ENCODE data around the gene KRTAP10-4. TPM values are rescaled to one million over a fixed set of nuclear protein-coding genes. Genes with fewer than 3 reads are reported as not detected.

KRTAP10-4 gene
- total RNA-seq, 2 experiments from 2014 or later, result not detected

DNA sequence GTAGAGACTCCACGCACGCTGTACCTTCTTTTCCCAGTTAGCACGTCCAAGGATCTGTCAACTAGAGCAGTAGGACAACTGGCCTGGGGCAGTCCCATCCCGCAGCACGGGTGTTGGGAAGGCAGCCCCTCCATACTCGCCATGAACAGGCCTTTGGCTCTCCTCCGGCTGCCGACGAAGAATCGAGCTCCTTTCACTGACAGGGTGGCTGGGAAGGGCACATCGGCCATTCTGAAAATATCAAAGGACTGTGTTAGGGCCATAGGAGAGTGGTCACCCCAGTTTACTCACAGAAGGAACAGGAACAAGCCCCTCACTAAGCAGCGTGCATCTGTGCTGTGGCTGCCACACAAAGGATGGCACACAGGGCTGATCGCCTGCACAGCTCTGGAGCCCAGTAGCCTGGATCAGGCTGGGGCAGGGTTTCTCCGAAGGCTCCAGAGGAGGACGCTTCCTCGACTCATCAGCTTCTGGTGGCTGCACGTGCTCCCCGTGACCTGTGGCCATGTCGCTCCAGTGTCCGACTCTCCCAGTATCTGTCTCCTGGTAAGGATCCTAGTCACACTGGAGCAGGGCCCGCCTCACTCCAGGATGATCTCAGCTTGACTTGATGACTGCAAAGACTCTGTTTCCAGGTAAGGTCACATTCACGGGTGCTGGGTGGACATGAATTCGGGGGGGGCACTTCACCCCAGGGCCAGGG, 42.5 kb upstream of the KRTAP10-4 start:
- no peaks in the 10 kb centered on the region for H3K36me3 Mint-ChIP-seq
- ATAC-seq, result no peak
- H3K27me3 Mint-ChIP-seq, result no peaks in the 10 kb centered on the region
- DNase-seq, result no peak
- peaks cover 2% of the 10 kb centered on the region for H3K9me3 Mint-ChIP-seq (ENCODE audit: low read depth)
- H3K4me3 Mint-ChIP-seq, result no peak overlapping the region
- no peaks in the 10 kb centered on the region for H3K4me1 Mint-ChIP-seq
- CTCF ChIA-PET, result no interaction called here
- no peak overlapping the region for H3K27ac Mint-ChIP-seq

- H3K27ac Mint-ChIP-seq, result no peak overlapping the region
- CTCF ChIA-PET, result no interaction called here
- peaks cover 2% of the 10 kb centered on the region for H3K27me3 Mint-ChIP-seq
Measured at GRCh38 chr21:44531606-44532564, 41.6 kb upstream of the KRTAP10-4 start.

GRCh38 chr21:44532712-44533111, 40.8 kb upstream of the KRTAP10-4 start:
- no peak for DNase-seq
- CTCF ChIA-PET, result no interaction called here
- no peaks in the 10 kb centered on the region for H3K36me3 Mint-ChIP-seq

More at GRCh38 chr21:44531606-44532564, 41.6 kb upstream of the KRTAP10-4 start:
- H3K4me1 Mint-ChIP-seq, result no peaks in the 10 kb centered on the region
- no peaks in the 10 kb centered on the region for H3K36me3 Mint-ChIP-seq
- no peak overlapping the region for H3K4me3 Mint-ChIP-seq
- no peak for DNase-seq
- no peak for ATAC-seq
- peaks cover 2% of the 10 kb centered on the region for H3K9me3 Mint-ChIP-seq (ENCODE audit: low read depth)

GRCh38 chr21:44533121-44533890, 40.2 kb upstream of the KRTAP10-4 start:
- no peak overlapping the region for H3K27ac Mint-ChIP-seq
- CTCF ChIA-PET, result no interaction called here
- no peak for ATAC-seq

More at GRCh38 chr21:44532712-44533111, 40.8 kb upstream of the KRTAP10-4 start:
- Mint-ChIP-seq H3K9me3 (ENCODE audit: low read depth) (peaks cover 2% of the 10 kb centered on the region), H3K27me3 (peaks cover 2% of the 10 kb centered on the region), H3K27ac (no peak overlapping the region), H3K4me1 (no peaks in the 10 kb centered on the region), H3K4me3 (no peak overlapping the region)
- ATAC-seq, result no peak

DNA sequence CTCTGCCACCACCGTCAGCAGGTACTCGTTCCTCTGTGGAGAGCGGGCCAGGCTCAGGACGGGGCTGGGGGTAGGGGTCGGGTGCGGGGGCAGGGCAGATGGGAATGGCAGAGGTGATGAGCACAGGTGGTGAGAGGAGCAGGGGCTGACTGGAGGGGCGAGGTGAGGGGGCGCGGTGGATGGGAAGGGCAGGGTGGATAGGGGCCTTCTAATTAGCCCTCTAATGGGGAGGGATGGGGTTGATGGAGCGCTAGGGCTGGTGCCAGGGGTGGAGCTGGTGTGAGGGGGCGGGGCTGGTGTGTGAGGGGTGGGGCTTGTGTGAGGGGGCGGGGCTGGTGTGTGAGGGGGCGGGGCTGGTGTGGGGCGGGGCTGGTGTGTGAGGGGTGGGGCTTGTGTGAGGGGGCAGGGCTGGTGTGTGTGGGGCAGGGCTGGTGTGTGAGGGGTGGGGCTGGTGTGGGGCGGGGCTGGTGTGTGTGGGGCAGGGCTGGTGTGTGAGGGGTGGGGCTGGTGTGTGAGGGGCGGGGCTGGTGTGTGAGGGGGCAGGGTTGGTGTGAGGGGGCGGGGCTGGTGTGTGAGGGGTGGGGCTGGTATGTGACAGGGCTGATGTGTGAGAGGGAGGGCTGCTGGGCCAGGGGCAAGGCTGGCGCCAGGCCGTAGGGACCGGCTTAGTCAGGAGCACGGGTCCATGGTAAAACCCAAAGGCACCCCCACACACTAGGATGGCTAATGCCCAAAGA, 39.5 kb upstream of the KRTAP10-4 start:
- no peak for ATAC-seq
- H3K4me1 Mint-ChIP-seq, result no peaks in the 10 kb centered on the region
- H3K4me3 Mint-ChIP-seq, result no peak overlapping the region
- H3K9me3 Mint-ChIP-seq (ENCODE audit: low read depth), result peaks cover 2% of the 10 kb centered on the region
- DNase-seq, result no peak
- H3K27me3 Mint-ChIP-seq, result peaks cover 2% of the 10 kb centered on the region
- CTCF ChIA-PET, result no interaction called here
- no peak overlapping the region for H3K27ac Mint-ChIP-seq
- H3K36me3 Mint-ChIP-seq, result no peaks in the 10 kb centered on the region

More at GRCh38 chr21:44533121-44533890, 40.2 kb upstream of the KRTAP10-4 start:
- no peak for DNase-seq
- Mint-ChIP-seq H3K27me3 (peaks cover 2% of the 10 kb centered on the region), H3K4me1 (no peaks in the 10 kb centered on the region), H3K36me3 (no peaks in the 10 kb centered on the region), H3K4me3 (no peak overlapping the region), H3K9me3 (ENCODE audit: low read depth) (peaks cover 2% of the 10 kb centered on the region)

GRCh38 chr21:44534688-44535087, 38.8 kb upstream of the KRTAP10-4 start:
- H3K27me3 Mint-ChIP-seq, result peaks cover 2% of the 10 kb centered on the region
- ATAC-seq, result no peak

GRCh38 chr21:44535963-44536362, 37.6 kb upstream of the KRTAP10-4 start:
- DNase-seq (no peak), ATAC-seq (no peak)
- Mint-ChIP-seq H3K4me1 (no peaks in the 10 kb centered on the region), H3K4me3 (no peak overlapping the region), H3K27me3 (peaks cover 2% of the 10 kb centered on the region), H3K36me3 (peaks cover under 1% of the 10 kb centered on the region), H3K9me3 (ENCODE audit: low read depth) (peaks cover 2% of the 10 kb centered on the region), H3K27ac (no peak overlapping the region)
- CTCF ChIA-PET, result interaction anchor here (1.3 kb wide), 1 partner anchor 257 kb away, joined by 3 read pairs; no protein-coding TSS in a partner anchor

More at GRCh38 chr21:44534688-44535087, 38.8 kb upstream of the KRTAP10-4 start:
- Mint-ChIP-seq H3K4me3 (no peak overlapping the region), H3K36me3 (no peaks in the 10 kb centered on the region), H3K9me3 (ENCODE audit: low read depth) (peaks cover 2% of the 10 kb centered on the region), H3K4me1 (no peaks in the 10 kb centered on the region), H3K27ac (no peak overlapping the region)
- CTCF ChIA-PET, result no interaction called here
- no peak for DNase-seq

- H3K27me3 Mint-ChIP-seq, result peaks cover 2% of the 10 kb centered on the region
- no peak for ATAC-seq
- H3K4me3 Mint-ChIP-seq, result no peak overlapping the region
- peak; percentile 27 for DNase-seq
- H3K36me3 Mint-ChIP-seq, result peaks cover 1% of the 10 kb centered on the region
- no peak overlapping the region for H3K27ac Mint-ChIP-seq
- no peaks in the 10 kb centered on the region for H3K4me1 Mint-ChIP-seq
- CTCF ChIA-PET, result no interaction called here
- H3K9me3 Mint-ChIP-seq (ENCODE audit: low read depth), result peaks cover 4% of the 10 kb centered on the region
Measured at GRCh38 chr21:44537930-44538911, 35.3 kb upstream of the KRTAP10-4 start.

- Mint-ChIP-seq H3K4me1 (no peaks in the 10 kb centered on the region), H3K4me3 (no peak overlapping the region), H3K27ac (no peak overlapping the region), H3K27me3 (peaks cover 2% of the 10 kb centered on the region), H3K9me3 (ENCODE audit: low read depth) (peaks cover 4% of the 10 kb centered on the region), H3K36me3 (peaks cover 1% of the 10 kb centered on the region)
- ATAC-seq (no peak), DNase-seq (peak; percentile 29)
- CTCF ChIA-PET, result no interaction called here
Measured at GRCh38 chr21:44539046-44539445, 34.5 kb upstream of the KRTAP10-4 start.

- no peak within 1 kb of the TSS for H3K27ac Mint-ChIP-seq
- DNase-seq, result peak; percentile 35
- CTCF ChIA-PET, result interaction anchor here (1.0 to 1.3 kb wide), 2 partner anchors 224 to 253 kb away, joined by 3 to 4 read pairs; no protein-coding TSS in a partner anchor
- H3K36me3 Mint-ChIP-seq, result peaks cover 1% of the 10 kb centered on the region
- no peaks in the 10 kb centered on the region for H3K4me1 Mint-ChIP-seq
- ATAC-seq, result no peak
- H3K4me3 Mint-ChIP-seq, result no peak within 1 kb of the TSS
- peaks cover 2% of the 10 kb centered on the region for H3K9me3 Mint-ChIP-seq (ENCODE audit: low read depth)
- H3K27me3 Mint-ChIP-seq, result peaks cover 2% of the 10 kb centered on the region
Measured at GRCh38 chr21:44539991-44540666, 33.4 kb upstream of the KRTAP10-4 start, which contains the start of gene KRTAP10-1. Gene KRTAP10-1 (minus strand): TSS chr21:44540195. CDS start chr21:44540150, 45 bp downstream.

- H3K36me3 Mint-ChIP-seq, result peaks cover 4% of the 10 kb centered on the region
- H3K4me1 Mint-ChIP-seq, result no peaks in the 10 kb centered on the region
- CTCF ChIA-PET, result interaction anchor here (1.0 to 1.3 kb wide), 3 partner anchors 31 to 252 kb away, joined by 3 to 7 read pairs (median 4); no protein-coding TSS in a partner anchor
- no peak for DNase-seq
- no peak overlapping the region for H3K4me3 Mint-ChIP-seq
- H3K27ac Mint-ChIP-seq, result no peak overlapping the region
- ATAC-seq, result no peak
- peaks cover 4% of the 10 kb centered on the region for H3K9me3 Mint-ChIP-seq (ENCODE audit: low read depth)
- H3K27me3 Mint-ChIP-seq, result peaks cover 2% of the 10 kb centered on the region
Measured at GRCh38 chr21:44540741-44541288, 32.7 kb upstream of the KRTAP10-4 start.
